Transverse colon (tissue), 3 donors: ENCODE measurements around the gene CAMK1G.

ENCODE experiments used
- EP300 ChIP-seq: sonication (generic); formaldehyde crosslinking; IDR thresholded peaks from one replicate; pipeline ENCODE4 v1.6.1; 2017; ENCODE audit warnings: antibody characterized with exemption, low read depth
- TF ChIP-seq, protein P1 (sequence below), 5 experiments: fragments of 200-600 bp in 3 of 5; fragments of 450-650 bp in 2 of 5; sonication (generic) in 3 of 5; IDR thresholded peaks; 1 replicate in 2 of 5; 2 replicates in 3 of 5; pipeline ENCODE4 v1.5.1; 2016 to 2017; ENCODE audit warnings: antibody characterized with exemption in 5 of 5, inconsistent platforms in 3 of 5, mild to moderate bottlenecking in 2 of 5, moderate library complexity in 1 of 5

DNA sequence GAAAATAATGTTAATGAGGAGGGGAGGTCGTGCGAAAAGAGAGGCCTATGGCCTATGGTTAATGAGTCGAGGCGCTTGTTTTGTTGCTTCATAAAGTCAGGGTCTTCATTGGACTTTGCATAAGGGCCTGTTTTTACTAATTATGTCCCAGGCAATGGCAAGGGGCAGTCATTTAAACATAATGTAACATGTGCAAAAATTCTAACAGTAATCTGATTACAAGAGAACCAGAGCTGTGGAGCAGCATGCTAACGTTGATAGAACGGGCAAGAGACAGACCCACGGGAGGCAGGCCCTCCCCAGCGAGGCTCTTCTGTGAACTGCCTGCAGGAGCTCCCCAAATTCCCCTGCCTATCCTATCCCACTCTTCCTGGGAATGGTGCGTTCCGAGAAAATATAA lies 22.6 kb upstream of the CAMK1G start:
- no peak for TF ChIP-seq EP300
- TF ChIP-seq, protein P1, sequence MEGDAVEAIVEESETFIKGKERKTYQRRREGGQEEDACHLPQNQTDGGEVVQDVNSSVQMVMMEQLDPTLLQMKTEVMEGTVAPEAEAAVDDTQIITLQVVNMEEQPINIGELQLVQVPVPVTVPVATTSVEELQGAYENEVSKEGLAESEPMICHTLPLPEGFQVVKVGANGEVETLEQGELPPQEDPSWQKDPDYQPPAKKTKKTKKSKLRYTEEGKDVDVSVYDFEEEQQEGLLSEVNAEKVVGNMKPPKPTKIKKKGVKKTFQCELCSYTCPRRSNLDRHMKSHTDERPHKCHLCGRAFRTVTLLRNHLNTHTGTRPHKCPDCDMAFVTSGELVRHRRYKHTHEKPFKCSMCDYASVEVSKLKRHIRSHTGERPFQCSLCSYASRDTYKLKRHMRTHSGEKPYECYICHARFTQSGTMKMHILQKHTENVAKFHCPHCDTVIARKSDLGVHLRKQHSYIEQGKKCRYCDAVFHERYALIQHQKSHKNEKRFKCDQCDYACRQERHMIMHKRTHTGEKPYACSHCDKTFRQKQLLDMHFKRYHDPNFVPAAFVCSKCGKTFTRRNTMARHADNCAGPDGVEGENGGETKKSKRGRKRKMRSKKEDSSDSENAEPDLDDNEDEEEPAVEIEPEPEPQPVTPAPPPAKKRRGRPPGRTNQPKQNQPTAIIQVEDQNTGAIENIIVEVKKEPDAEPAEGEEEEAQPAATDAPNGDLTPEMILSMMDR (IDR thresholded peaks at IDR 0.05), result no peak
